Thyroid gland (tissue), 4 donors: ENCODE results near the gene ALDH3A1.

Experiments used
- CTCF ChIP-seq, 6 experiments: fragments of 200-600 bp in 3 of 6; fragments of 450-650 bp in 3 of 6; sonication (generic) in 3 of 6; IDR thresholded peaks; one replicate each; pipeline ENCODE4 v1.5.1; 2016 to 2019; ENCODE audit warnings: antibody characterized with exemption in 6 of 6, mild to moderate bottlenecking in 2 of 6, inconsistent platforms in 1 of 6, moderate library complexity in 1 of 6
- POLR2A ChIP-seq, 2 donors: fragments of 450-650 bp; IDR thresholded peaks; one replicate each; pipeline ENCODE4 v1.6.1; 2017; ENCODE audit warnings: antibody characterized with exemption in 2 of 2, mild to moderate bottlenecking in 2 of 2, moderate library complexity in 1 of 2

GRCh38 chr17:19759568-19760549, 11.8 kb upstream of the ALDH3A1 start:
- TF ChIP-seq CTCF (IDR thresholded peaks at IDR 0.05) (no peak), POLR2A (IDR thresholded peaks at IDR 0.05) (no peak)
